ENCODE data around the gene CPT1A.

CPT1A gene

DNA sequence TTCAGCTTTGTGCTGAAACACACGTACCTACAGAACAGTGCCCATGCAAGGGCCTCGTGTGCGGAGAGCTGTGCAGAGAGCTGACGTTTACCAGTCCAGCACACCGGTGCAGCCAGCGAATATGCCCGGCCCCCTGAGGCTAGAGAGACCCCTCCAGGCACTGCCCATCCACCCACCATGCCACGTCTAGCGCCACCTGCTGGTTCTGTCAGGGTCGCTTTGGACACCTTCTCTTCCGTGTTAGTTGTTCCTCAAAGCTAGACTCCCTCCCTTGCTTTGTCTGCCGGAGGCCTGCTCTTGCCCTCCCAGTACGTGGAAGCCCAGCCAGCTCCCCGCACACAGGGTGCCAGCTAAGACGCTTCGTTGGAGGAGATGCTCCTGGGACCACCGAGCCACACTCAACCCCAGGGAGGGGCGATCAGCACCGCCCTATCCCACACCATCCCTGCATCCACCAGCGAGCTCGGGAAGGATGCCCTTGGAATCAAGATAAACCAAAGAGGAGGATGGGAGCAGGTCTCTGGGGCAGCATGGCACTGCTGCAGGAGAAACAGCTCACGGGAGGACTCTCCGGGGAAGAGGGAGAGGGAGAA lies 43.4 kb downstream of the CPT1A start:
- Histone ChIP-seq H4K20me1 (ENCODE audit: insufficient read depth, low read length) (no peaks in the 10 kb centered on the region), H3K79me2 (ENCODE audit: insufficient read depth, low read length) (no peaks in the 10 kb centered on the region), H3K9ac (ENCODE audit: low read length) (no peak overlapping the region), H3K4me1 (ENCODE audit: insufficient read depth, low read length, severe bottlenecking) (no peaks in the 10 kb centered on the region), H3K27me3 (ENCODE audit: insufficient read depth, low read length) (no peaks in the 10 kb centered on the region), H3K27ac (ENCODE audit: low read depth, low read length, poor library complexity, severe bottlenecking) (no peak overlapping the region), H3K36me3 (ENCODE audit: insufficient read depth, low read length) (peaks cover 12% of the 10 kb centered on the region; the same call in 1 of the 2 replicates), H3F3A (ENCODE audit: insufficient read depth, low read length) (no peaks in the 10 kb centered on the region), H3K9me2 (ENCODE audit: low read depth, low read length) (no peaks in the 10 kb centered on the region), H3K9me3 (ENCODE audit: low read length) (no peaks in the 10 kb centered on the region), H3K4me2 (ENCODE audit: low read length) (no peak overlapping the region), H3K4me3 (ENCODE audit: low read depth, low read length, poor library complexity, severe bottlenecking) (no peak overlapping the region), H2AFZ (ENCODE audit: low read length) (no peak overlapping the region)
- no peak for TF ChIP-seq EZH2 (IDR thresholded peaks at IDR 0.05; ENCODE audit: borderline replicate concordance, low read length)
- peak; percentile 69 for TF ChIP-seq CTCF (IDR thresholded peaks at IDR 0.05; ENCODE audit: low read length)

DNA sequence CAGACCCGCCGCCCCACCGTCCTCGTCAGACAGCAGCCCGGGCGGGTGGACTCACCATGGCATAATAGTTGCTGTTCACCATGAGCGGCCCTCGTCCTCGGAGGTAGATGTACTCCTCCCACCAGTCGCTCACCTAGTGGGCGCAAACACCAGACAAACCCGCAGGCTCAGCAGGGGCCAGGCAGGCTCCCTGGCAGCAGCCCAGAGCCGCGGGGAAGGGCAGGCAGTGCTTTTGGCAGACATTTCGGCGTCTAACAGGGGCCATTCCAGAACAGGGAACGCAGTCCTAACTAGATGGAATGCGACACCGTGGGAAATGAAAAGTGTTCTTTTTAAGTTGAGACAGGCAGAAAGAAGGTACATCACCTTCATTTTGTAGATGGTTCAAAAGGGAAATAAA lies 44.9 kb downstream of the CPT1A start:
- no peak overlapping the region for H3K27ac ChIP-seq (ENCODE audit: low read depth, low read length, poor library complexity, severe bottlenecking)
- no peaks in the 10 kb centered on the region for H3F3A ChIP-seq (ENCODE audit: insufficient read depth, low read length)
- H2AFZ ChIP-seq (ENCODE audit: low read length), result no peak overlapping the region
- no peaks in the 10 kb centered on the region for H3K79me2 ChIP-seq (ENCODE audit: insufficient read depth, low read length)
- no peaks in the 10 kb centered on the region for H3K9me3 ChIP-seq (ENCODE audit: low read length)
- H3K9ac ChIP-seq (ENCODE audit: low read length), result no peak overlapping the region
- no peak overlapping the region for H3K4me2 ChIP-seq (ENCODE audit: low read length)
- H3K4me3 ChIP-seq (ENCODE audit: low read depth, low read length, poor library complexity, severe bottlenecking), result no peak overlapping the region
- H3K36me3 ChIP-seq (ENCODE audit: insufficient read depth, low read length), result peaks cover 18% of the 10 kb centered on the region
- no peak for TF ChIP-seq EZH2 (IDR thresholded peaks at IDR 0.05; ENCODE audit: borderline replicate concordance, low read length)
- TF ChIP-seq CTCF (IDR thresholded peaks at IDR 0.05; ENCODE audit: low read length), result no peak
- no peaks in the 10 kb centered on the region for H3K4me1 ChIP-seq (ENCODE audit: insufficient read depth, low read length, severe bottlenecking)
- H4K20me1 ChIP-seq (ENCODE audit: insufficient read depth, low read length), result no peaks in the 10 kb centered on the region
- H3K9me2 ChIP-seq (ENCODE audit: low read depth, low read length), result no peaks in the 10 kb centered on the region
- H3K27me3 ChIP-seq (ENCODE audit: insufficient read depth, low read length), result no peaks in the 10 kb centered on the region

- TF ChIP-seq EZH2 (IDR thresholded peaks at IDR 0.05; ENCODE audit: borderline replicate concordance, low read length), result no peak
- no peak for TF ChIP-seq CTCF (IDR thresholded peaks at IDR 0.05; ENCODE audit: low read length)
- Histone ChIP-seq H3K9me3 (ENCODE audit: low read length) (no peaks in the 10 kb centered on the region), H3K4me2 (ENCODE audit: low read length) (no peak overlapping the region), H3K9me2 (ENCODE audit: low read depth, low read length) (no peaks in the 10 kb centered on the region), H3K36me3 (ENCODE audit: insufficient read depth, low read length) (peaks cover 23% of the 10 kb centered on the region), H3K79me2 (ENCODE audit: insufficient read depth, low read length) (no peaks in the 10 kb centered on the region), H3K9ac (ENCODE audit: low read length) (no peak overlapping the region), H3F3A (ENCODE audit: insufficient read depth, low read length) (no peaks in the 10 kb centered on the region), H4K20me1 (ENCODE audit: insufficient read depth, low read length) (no peaks in the 10 kb centered on the region), H3K4me3 (ENCODE audit: low read depth, low read length, poor library complexity, severe bottlenecking) (no peak overlapping the region), H3K27me3 (ENCODE audit: insufficient read depth, low read length) (no peaks in the 10 kb centered on the region), H3K4me1 (ENCODE audit: insufficient read depth, low read length, severe bottlenecking) (no peaks in the 10 kb centered on the region), H3K27ac (ENCODE audit: low read depth, low read length, poor library complexity, severe bottlenecking) (no peak overlapping the region), H2AFZ (ENCODE audit: low read length) (no peak overlapping the region)
Measured at GRCh38 chr11:68792400-68792966, 49.2 kb downstream of the CPT1A start.
